ENCODE results near the gene LAD1. TPM values are rescaled to one million over a fixed set of nuclear protein-coding genes. Genes with fewer than 3 reads are reported as not detected.

Gene LAD1
- total RNA-seq, 1 experiment from 2014 or later = 30.1 TPM

GRCh38 chr1:201335174-201335870 lies 63.8 kb downstream of the LAD1 start:
- Histone ChIP-seq H3K79me2 (ENCODE audit: insufficient read depth, low read length) (no peaks in the 10 kb centered on the region), H2AK5ac (ENCODE audit: insufficient read length, low read length) (no peak overlapping the region), H2BK5ac (ENCODE audit: insufficient read length, low read length) (no peak overlapping the region), H3K9me3 (ENCODE audit: control insufficient read depth, low read depth, low read length) (no peaks in the 10 kb centered on the region), H3K27me3 (ENCODE audit: insufficient read depth, low read length) (no peaks in the 10 kb centered on the region), H3K9ac (ENCODE audit: extremely low read depth, insufficient read length, low read length) (no peak overlapping the region), H4K8ac (replicated peaks; ENCODE audit: insufficient read length, low read depth, low read length) (no peak overlapping the region), H3K56ac (ENCODE audit: insufficient read length, low read depth, low read length) (no peak overlapping the region), H3K23ac (ENCODE audit: insufficient read length, low read depth, low read length) (no peak overlapping the region), H3K23me2 (ENCODE audit: insufficient read length, low read depth, low read length, poor library complexity, severe bottlenecking) (no peaks in the 10 kb centered on the region), H3K79me1 (ENCODE audit: insufficient read depth, low read depth, low read length, poor library complexity, severe bottlenecking) (no peaks in the 10 kb centered on the region), H3K4ac (ENCODE audit: low read depth, low read length) (no peak overlapping the region), H3K4me2 (ENCODE audit: insufficient read depth, insufficient read length, low read length) (no peak overlapping the region), H3K4me1 (ENCODE audit: insufficient read depth, low read length) (no peaks in the 10 kb centered on the region), H2BK20ac (ENCODE audit: low read depth, low read length, poor library complexity, severe bottlenecking) (no peak overlapping the region), H3T11ph (ENCODE audit: low read length) (no peak overlapping the region), H4K20me1 (ENCODE audit: control insufficient read depth, insufficient read depth, insufficient read length) (no peaks in the 10 kb centered on the region), H2AFZ (ENCODE audit: low read length) (no peak overlapping the region), H3K14ac (ENCODE audit: insufficient read depth, low read length) (no peak overlapping the region), H2BK15ac (ENCODE audit: low read depth, low read length) (no peak overlapping the region), H2BK120ac (ENCODE audit: low read depth, low read length, poor library complexity, severe bottlenecking) (no peak overlapping the region), H3K27ac (ENCODE audit: insufficient read length, low read depth, low read length) (no peak overlapping the region), H3K18ac (ENCODE audit: insufficient read length, low read depth, low read length) (no peak overlapping the region), H4K91ac (ENCODE audit: insufficient read length, low read depth, low read length) (no peak overlapping the region), H2BK12ac (ENCODE audit: insufficient read length, low read depth, low read length) (no peak overlapping the region), H4K5ac (ENCODE audit: insufficient read length, low read depth, low read length) (no peak overlapping the region)
- no peak overlapping the region for H3K4me3 Mint-ChIP-seq
- H3K27me3 Mint-ChIP-seq (ENCODE audit: low read depth) = peaks cover 3% of the 10 kb centered on the region
- no CpG with 5 or more reads among the region's 10 CpGs for WGBS (ENCODE audit: extremely low coverage, insufficient read length, low lambda C conversion rate)
- TF ChIP-seq CTCF (conservative IDR thresholded peaks at IDR 0.05) = no peak
- H3K4me1 Mint-ChIP-seq = peaks cover 0 to 4% of the 10 kb centered on the region in 2 experiments; a peak in 1 of 4 replicates
- H3K9me3 Mint-ChIP-seq = no peaks in the 10 kb centered on the region
- DNase-seq = no peak
- H3K27ac Mint-ChIP-seq = no peak overlapping the region
- H3K36me3 Mint-ChIP-seq (ENCODE audit: insufficient read depth in 1 of 3, low read depth in 3 of 3) = no peaks in the 10 kb centered on the region
